Mesenchymal stem cell (in vitro differentiated cells and primary cell): ENCODE measurements around the gene GPR75. TPM values are rescaled to one million over a fixed set of nuclear protein-coding genes. Genes with fewer than 3 reads are reported as not detected.

Experiments used
- DNase-seq: peaks from one replicate; pipeline ENCODE4 v3.0.0-alpha.2; 2013
- H2AFZ ChIP-seq: one replicate; pipeline ENCODE4 v1.6.1; 2013; ENCODE audit warnings: low read depth, mild to moderate bottlenecking, control low read depth, inconsistent platforms, low read length, moderate library complexity
- H2AK5ac ChIP-seq: 2 replicates; pipeline ENCODE4 v1.6.1; 2013; ENCODE audit warnings: low read length, moderate library complexity, mild to moderate bottlenecking, inconsistent platforms; ENCODE audit not compliant: severe bottlenecking
- H2BK120ac ChIP-seq: one replicate; pipeline ENCODE4 v1.6.1; 2013; ENCODE audit warnings: low read depth, mild to moderate bottlenecking, inconsistent platforms, low read length, moderate library complexity
- H2BK12ac ChIP-seq, 2 experiments: one replicate each; pipeline ENCODE4 v1.6.1; 2013; ENCODE audit warnings: inconsistent platforms in 2 of 2, low read length in 2 of 2, mild to moderate bottlenecking in 2 of 2, moderate library complexity in 2 of 2, control low read depth in 1 of 2
- H2BK15ac ChIP-seq: one replicate; pipeline ENCODE4 v1.6.1; 2013; ENCODE audit warnings: mild to moderate bottlenecking, low read depth, inconsistent platforms; ENCODE audit not compliant: poor library complexity, severe bottlenecking
- H2BK5ac ChIP-seq: 2 replicates; pipeline ENCODE4 v1.6.1; 2013; ENCODE audit warnings: low read depth, mild to moderate bottlenecking, low read length, control low read depth, inconsistent platforms; ENCODE audit not compliant: poor library complexity, severe bottlenecking
- H3K14ac ChIP-seq, 2 experiments: one replicate each; pipeline ENCODE4 v1.6.1; 2013; ENCODE audit warnings: inconsistent platforms in 2 of 2, low read length in 2 of 2, control low read depth in 1 of 2, mild to moderate bottlenecking in 1 of 2, moderate library complexity in 1 of 2
- H3K18ac ChIP-seq, 2 experiments: one replicate each; pipeline ENCODE4 v1.6.1; 2013; ENCODE audit warnings: inconsistent platforms in 2 of 2, low read length in 2 of 2, control low read depth in 1 of 2, low read depth in 1 of 2, mild to moderate bottlenecking in 1 of 2
- H3K23ac ChIP-seq, 2 experiments: one replicate each; pipeline ENCODE4 v1.6.1; 2013; ENCODE audit warnings: inconsistent platforms in 2 of 2, low read length in 2 of 2, mild to moderate bottlenecking in 2 of 2, moderate library complexity in 2 of 2, control low read depth in 1 of 2
- H3K27ac ChIP-seq: 2 replicates; pipeline ENCODE4 v1.5.1; 2013; ENCODE audit warnings: mild to moderate bottlenecking, moderate library complexity, low read length, control low read depth, inconsistent platforms; ENCODE audit not compliant: poor library complexity, severe bottlenecking
- H3K27me3 ChIP-seq, 2 experiments: 2 replicates each; pipeline versions ENCODE4 v1.6.1 to v1.7.0; 2013; ENCODE audit warnings: low read length in 2 of 2, mild to moderate bottlenecking in 2 of 2, moderate library complexity in 2 of 2, control low read depth in 1 of 2, inconsistent platforms in 1 of 2; ENCODE audit not compliant: control insufficient read depth in 1 of 2, insufficient read depth in 1 of 2
- H3K36me3 ChIP-seq, 2 experiments: 2 replicates each; pipeline versions ENCODE4 v1.6.1 to v1.7.0; 2013; ENCODE audit warnings: low read length in 2 of 2, control low read depth in 1 of 2, inconsistent platforms in 1 of 2, low read depth in 1 of 2, mild to moderate bottlenecking in 1 of 2; ENCODE audit not compliant: insufficient read depth in 2 of 2, control insufficient read depth in 1 of 2
- H3K4ac ChIP-seq, 2 experiments: one replicate each; pipeline ENCODE4 v1.6.1; 2013; ENCODE audit warnings: inconsistent platforms in 2 of 2, low read length in 2 of 2, mild to moderate bottlenecking in 2 of 2, moderate library complexity in 2 of 2, control low read depth in 1 of 2, low read depth in 1 of 2
- H3K4me1 ChIP-seq: 2 replicates; pipeline ENCODE4 v1.6.1; 2013; ENCODE audit warnings: low read depth, low read length, control low read depth; ENCODE audit not compliant: control insufficient read depth, insufficient read depth
- H3K4me2 ChIP-seq: 2 replicates; pipeline ENCODE4 v1.6.1; 2013; ENCODE audit warnings: low read length, mild to moderate bottlenecking, inconsistent platforms; ENCODE audit not compliant: poor library complexity, severe bottlenecking
- H3K4me3 ChIP-seq, 2 experiments: 2 replicates each; pipeline versions ENCODE4 v1.5.1 to v1.7.0; 2013; ENCODE audit warnings: low read length in 2 of 2, mild to moderate bottlenecking in 2 of 2, control low read depth in 1 of 2, low read depth in 1 of 2; ENCODE audit not compliant: insufficient read depth in 1 of 2
- H3K79me1 ChIP-seq: replicated peaks from 2 replicates; pipeline ENCODE4 v1.6.1; 2013; ENCODE audit warnings: mild to moderate bottlenecking, control low read depth, low read length, inconsistent platforms; ENCODE audit not compliant: poor library complexity, severe bottlenecking
- H3K9ac ChIP-seq: 2 replicates; pipeline ENCODE4 v1.7.0; 2013; ENCODE audit warnings: mild to moderate bottlenecking, low read length, moderate library complexity
- H3K9me3 ChIP-seq: 2 replicates; pipeline ENCODE4 v1.7.0; 2013; ENCODE audit warnings: mild to moderate bottlenecking, low read length; ENCODE audit not compliant: control insufficient read depth
- H4K8ac ChIP-seq: one replicate; pipeline ENCODE4 v1.6.1; 2013; ENCODE audit warnings: inconsistent platforms, mild to moderate bottlenecking, low read length, moderate library complexity
- H4K91ac ChIP-seq: one replicate; pipeline ENCODE4 v1.6.1; 2013; ENCODE audit warnings: mild to moderate bottlenecking, low read length, inconsistent platforms
- WGBS: methylation state at CpG from one replicate; pipeline ENCODE4 v1.1.7; 2013; ENCODE audit warnings: mixed read lengths; 5-methylcytosine and 5-hydroxymethylcytosine counted together
- polyA plus RNA-seq, 2 experiments: library from polyadenylated mRNA; stranded (reverse); fragments of 200-250 nt; gene quantifications; one replicate each; pipeline ENCODE4 v1.2.3, GENCODE V29; 2013

Gene GPR75
- polyA plus RNA-seq (2013, experiment 1 of 2): 1.3 TPM
- 1.2 TPM for polyA plus RNA-seq (2013, experiment 2 of 2)

DNA sequence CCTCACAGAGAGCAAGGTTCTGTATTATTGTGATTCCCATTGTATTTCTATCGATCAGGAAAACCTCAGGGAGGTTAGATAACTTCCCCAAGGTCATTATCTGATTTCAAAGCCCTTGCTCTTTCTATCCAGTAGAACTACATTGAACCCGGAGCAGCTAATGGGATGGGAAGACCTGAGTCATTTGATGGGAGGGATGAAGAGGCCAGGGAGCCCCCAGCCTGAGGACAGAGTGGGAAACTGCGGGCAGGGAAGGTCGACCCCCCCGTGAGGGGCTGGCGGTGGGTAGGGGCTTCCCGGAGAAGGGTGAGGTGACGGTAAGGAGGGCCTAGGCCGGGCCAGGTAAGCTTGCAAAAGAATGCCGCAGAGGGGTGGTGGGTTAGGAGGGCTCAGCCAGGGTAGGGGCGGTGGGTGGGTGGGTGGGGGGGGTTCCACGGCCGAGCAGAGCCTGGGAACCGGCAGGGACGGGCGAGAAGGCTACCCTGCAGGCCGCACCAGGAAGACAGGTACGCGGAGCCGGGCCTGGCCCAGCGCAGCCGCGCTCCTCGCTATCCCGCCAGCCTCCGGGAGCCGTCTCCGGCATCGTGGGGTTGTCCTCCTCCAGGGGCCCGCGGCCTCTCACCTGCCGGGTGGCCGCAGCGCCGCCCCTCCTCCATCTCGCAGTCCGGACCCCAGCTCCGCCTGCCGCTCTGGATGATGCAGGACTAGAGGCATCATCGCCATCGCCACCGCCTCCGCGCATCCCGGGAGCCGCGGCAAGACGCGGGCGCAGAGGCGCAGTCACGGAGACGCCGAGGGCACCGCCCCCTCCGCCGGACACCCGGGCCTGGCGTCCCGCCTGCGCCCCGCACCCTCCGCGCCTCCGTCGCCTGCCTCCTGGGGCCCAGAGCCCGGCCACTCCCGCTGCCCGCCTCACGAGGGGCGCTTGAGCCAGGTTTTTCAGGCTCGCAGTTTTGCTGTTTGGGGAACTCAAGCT is at the start of gene GPR75:
Gene GPR75 (minus strand): TSS at position 762 of the 976 bp plus-strand sequence. CDS start 5,211 bp downstream, outside the sequence.
- WGBS: 92% methylated on average over 67 of the region's 72 CpGs
- H2BK15ac ChIP-seq: no peak within 1 kb of the TSS
- no peak within 1 kb of the TSS for H4K91ac ChIP-seq
- no peak within 1 kb of the TSS for H2BK5ac ChIP-seq
- H3K14ac ChIP-seq: no peak within 1 kb of the TSS
- H3K4me2 ChIP-seq: no peak within 1 kb of the TSS
- no peak for DNase-seq
- H3K9ac ChIP-seq: peak within 1 kb of the TSS; percentile 76
- no peak within 1 kb of the TSS for H3K4ac ChIP-seq
- H2AFZ ChIP-seq: no peak within 1 kb of the TSS
- H3K4me3 ChIP-seq: peak within 1 kb of the TSS in 1 of 2 experiments; percentile 76
- no peak within 1 kb of the TSS for H2BK120ac ChIP-seq
- peaks cover 2% of the 10 kb centered on the region for H3K4me1 ChIP-seq
- H3K9me3 ChIP-seq: no peaks in the 10 kb centered on the region
- H3K36me3 ChIP-seq: peaks cover 12 to 27% of the 10 kb centered on the region in 2 experiments
- H3K18ac ChIP-seq: no peak within 1 kb of the TSS
- no peak within 1 kb of the TSS for H2AK5ac ChIP-seq
- no peak within 1 kb of the TSS for H3K23ac ChIP-seq
- H2BK12ac ChIP-seq: no peak within 1 kb of the TSS
- H3K79me1 ChIP-seq: peaks cover 21% of the 10 kb centered on the region
- H3K27ac ChIP-seq: no peak within 1 kb of the TSS
- no peaks in the 10 kb centered on the region for H3K27me3 ChIP-seq
- H4K8ac ChIP-seq: no peak within 1 kb of the TSS

DNA sequence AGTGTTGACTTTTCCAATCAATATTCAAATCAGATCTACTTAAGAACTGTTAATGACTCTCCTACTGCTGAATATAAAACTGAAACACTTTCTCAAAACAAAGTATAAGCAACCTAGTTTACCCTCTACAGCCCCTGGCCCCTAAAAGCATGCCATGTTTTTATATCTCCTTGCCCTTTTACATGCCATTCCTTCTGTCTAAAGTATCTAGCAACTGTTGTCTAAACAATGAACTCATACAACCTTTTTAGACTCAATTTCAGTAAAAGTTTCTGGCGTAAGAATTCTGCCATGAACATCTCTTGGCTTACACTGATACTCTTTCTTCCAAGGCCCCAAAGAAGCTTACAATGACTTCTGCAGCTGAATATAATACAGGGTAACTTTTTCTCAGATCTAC is 47.8 kb upstream of the GPR75 start:
- no peaks in the 10 kb centered on the region for H3K9me3 ChIP-seq
- no peaks in the 10 kb centered on the region for H3K27me3 ChIP-seq
- H3K4me2 ChIP-seq: no peak overlapping the region
- H2BK120ac ChIP-seq: no peak overlapping the region
- no peak overlapping the region for H3K4me3 ChIP-seq
- no peak overlapping the region for H2AFZ ChIP-seq
- peaks cover 16 to 86% of the 10 kb centered on the region in 2 experiments for H3K36me3 ChIP-seq
- H3K9ac ChIP-seq: no peak overlapping the region
- H4K91ac ChIP-seq: no peak overlapping the region
- H4K8ac ChIP-seq: no peak overlapping the region
- H3K14ac ChIP-seq: no peak overlapping the region
- 100% methylated on average over 1 of the region's 1 CpG for WGBS
- H2BK12ac ChIP-seq: no peak overlapping the region
- H3K79me1 ChIP-seq: peaks cover 17% of the 10 kb centered on the region
- DNase-seq: peak; percentile 10
- no peak overlapping the region for H3K4ac ChIP-seq
- H2BK5ac ChIP-seq: no peak overlapping the region
- no peak overlapping the region for H3K18ac ChIP-seq
- H2AK5ac ChIP-seq: no peak overlapping the region
- peaks cover 3% of the 10 kb centered on the region for H3K4me1 ChIP-seq
- H2BK15ac ChIP-seq: no peak overlapping the region
- no peak overlapping the region for H3K27ac ChIP-seq
- no peak overlapping the region for H3K23ac ChIP-seq

DNA sequence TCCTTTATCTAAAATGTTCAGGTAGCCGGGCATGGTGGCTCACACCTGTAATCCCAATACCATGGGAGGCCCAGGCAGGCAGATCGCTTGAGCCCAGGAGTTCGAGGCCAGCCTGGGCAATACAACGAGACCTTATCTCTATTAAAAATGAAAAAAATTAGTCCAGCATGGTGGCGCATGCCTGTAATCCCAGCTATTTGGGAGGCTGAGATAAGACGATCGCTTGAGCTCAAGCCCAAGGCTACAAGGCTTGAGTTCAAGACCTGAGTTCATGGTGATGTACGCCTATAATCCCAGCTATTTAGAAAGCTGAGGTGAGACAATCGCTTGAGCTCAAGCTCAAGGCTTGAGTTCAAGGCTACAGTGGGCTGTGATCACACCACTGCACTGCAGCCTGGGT is 45.6 kb upstream of the GPR75 start:
- no peak overlapping the region for H2AK5ac ChIP-seq
- H2BK120ac ChIP-seq: no peak overlapping the region
- H3K4me2 ChIP-seq: no peak overlapping the region
- H3K23ac ChIP-seq: no peak overlapping the region
- DNase-seq: no peak
- H4K8ac ChIP-seq: no peak overlapping the region
- peaks cover 15% of the 10 kb centered on the region for H3K79me1 ChIP-seq
- no peaks in the 10 kb centered on the region for H3K27me3 ChIP-seq
- WGBS: over 99% methylated on average over 9 of the region's 9 CpGs
- no peak overlapping the region for H3K18ac ChIP-seq
- H2AFZ ChIP-seq: no peak overlapping the region
- no peak overlapping the region for H4K91ac ChIP-seq
- H3K9ac ChIP-seq: no peak overlapping the region
- H3K4me1 ChIP-seq: no peaks in the 10 kb centered on the region
- no peak overlapping the region for H3K4me3 ChIP-seq
- H3K36me3 ChIP-seq: peaks cover 19 to 98% of the 10 kb centered on the region in 2 experiments
- no peak overlapping the region for H2BK15ac ChIP-seq
- H3K9me3 ChIP-seq: no peaks in the 10 kb centered on the region
- no peak overlapping the region for H2BK12ac ChIP-seq
- no peak overlapping the region for H3K14ac ChIP-seq
- H3K27ac ChIP-seq: no peak overlapping the region
- no peak overlapping the region for H3K4ac ChIP-seq
- no peak overlapping the region for H2BK5ac ChIP-seq

DNA sequence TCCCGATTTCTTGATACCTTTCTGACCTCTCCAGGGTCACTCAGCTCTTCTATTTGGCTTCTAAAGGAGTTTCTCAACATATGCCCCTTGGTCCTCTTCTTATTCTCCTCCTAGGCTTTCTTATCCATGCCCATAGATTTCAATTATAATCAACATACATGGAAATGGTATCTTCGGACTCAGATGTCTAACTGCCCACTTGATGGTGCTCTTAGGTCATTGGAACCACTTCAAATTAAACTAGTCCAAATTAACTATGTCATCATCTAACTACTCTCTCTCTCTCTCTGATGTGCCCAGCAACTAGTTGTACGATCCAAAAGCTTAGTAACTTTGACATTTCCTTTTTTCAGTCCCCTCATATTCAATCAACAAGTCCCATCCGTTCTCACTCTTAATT is 43.2 kb upstream of the GPR75 start:
- H3K4ac ChIP-seq: no peak overlapping the region
- H3K4me3 ChIP-seq: no peak overlapping the region
- no peak overlapping the region for H2AFZ ChIP-seq
- no peak overlapping the region for H2BK120ac ChIP-seq
- no peak for DNase-seq
- 73% methylated on average over 4 of the region's 4 CpGs for WGBS
- peaks cover 14% of the 10 kb centered on the region for H3K79me1 ChIP-seq
- H3K18ac ChIP-seq: no peak overlapping the region
- H3K36me3 ChIP-seq: peaks cover 21 to 97% of the 10 kb centered on the region in 2 experiments
- no peaks in the 10 kb centered on the region for H3K27me3 ChIP-seq
- no peaks in the 10 kb centered on the region for H3K4me1 ChIP-seq
- H2BK15ac ChIP-seq: no peak overlapping the region
- H3K14ac ChIP-seq: no peak overlapping the region
- H2BK5ac ChIP-seq: no peak overlapping the region
- no peak overlapping the region for H3K23ac ChIP-seq
- no peak overlapping the region for H2AK5ac ChIP-seq
- no peak overlapping the region for H3K4me2 ChIP-seq
- no peak overlapping the region for H4K91ac ChIP-seq
- no peak overlapping the region for H2BK12ac ChIP-seq
- no peak overlapping the region for H3K27ac ChIP-seq
- no peak overlapping the region for H3K9ac ChIP-seq
- no peaks in the 10 kb centered on the region for H3K9me3 ChIP-seq
- no peak overlapping the region for H4K8ac ChIP-seq
